ENCODE results near the gene EIF2A.
"Not testable (repeated sequence)": the region's sequence is repeated elsewhere in the genome, so short reads cannot be mapped to it uniquely, and the experiment has no call there.

Gene EIF2A

DNA sequence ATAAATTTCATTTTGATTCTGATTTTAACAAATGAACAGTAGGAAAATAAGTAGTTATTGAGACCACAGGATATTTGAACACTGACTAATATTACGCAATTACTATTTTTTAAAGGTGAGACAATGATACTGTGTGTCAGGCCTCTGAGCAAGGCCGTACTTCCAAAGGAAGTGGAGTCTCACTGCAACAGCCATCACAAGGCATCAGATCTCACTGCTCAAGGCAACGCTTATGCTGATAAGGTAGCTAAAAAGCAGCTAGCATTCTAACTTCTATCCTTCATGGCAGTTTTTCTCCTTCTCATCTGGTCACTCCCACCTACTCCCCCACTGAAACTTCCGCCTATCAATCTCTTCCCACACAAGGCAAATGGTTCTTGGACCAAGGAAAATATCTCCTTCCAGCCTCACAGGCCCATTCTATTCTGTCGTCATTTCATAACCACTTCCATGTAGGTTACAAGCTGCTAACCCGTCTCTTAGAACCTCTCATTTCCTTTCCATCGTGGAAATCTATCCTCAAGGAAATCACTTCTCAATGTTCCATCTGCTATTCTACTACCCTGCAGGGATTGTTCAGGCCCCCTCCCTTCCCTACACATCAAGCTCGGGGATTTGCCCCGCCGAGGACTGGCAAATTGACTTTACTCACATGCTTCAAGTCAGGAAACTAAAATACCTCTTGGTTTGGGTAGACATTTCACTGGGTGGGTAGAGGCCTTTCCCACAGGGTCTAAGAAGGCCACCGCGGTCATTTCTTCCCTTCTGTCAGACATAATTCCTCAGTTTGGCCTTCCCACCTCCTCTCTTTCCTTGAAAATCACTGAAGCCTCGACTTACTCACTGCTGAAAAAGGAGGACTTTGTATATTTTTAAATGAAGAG is 54.3 kb downstream of the EIF2A start:
- H3K36me3 Mint-ChIP-seq; H3K27me3 Mint-ChIP-seq; ATAC-seq (ENCODE audit: low read depth); DNase-seq (ENCODE audit: low spot score in 2 of 2); H3K9me3 Mint-ChIP-seq: not testable (repeated sequence)
- H3K27ac Mint-ChIP-seq = peak overlapping the region; percentile 97
- peaks cover 33% of the 10 kb centered on the region for H3K4me1 Mint-ChIP-seq
- H3K4me3 Mint-ChIP-seq = peak overlapping the region; percentile 78

DNA sequence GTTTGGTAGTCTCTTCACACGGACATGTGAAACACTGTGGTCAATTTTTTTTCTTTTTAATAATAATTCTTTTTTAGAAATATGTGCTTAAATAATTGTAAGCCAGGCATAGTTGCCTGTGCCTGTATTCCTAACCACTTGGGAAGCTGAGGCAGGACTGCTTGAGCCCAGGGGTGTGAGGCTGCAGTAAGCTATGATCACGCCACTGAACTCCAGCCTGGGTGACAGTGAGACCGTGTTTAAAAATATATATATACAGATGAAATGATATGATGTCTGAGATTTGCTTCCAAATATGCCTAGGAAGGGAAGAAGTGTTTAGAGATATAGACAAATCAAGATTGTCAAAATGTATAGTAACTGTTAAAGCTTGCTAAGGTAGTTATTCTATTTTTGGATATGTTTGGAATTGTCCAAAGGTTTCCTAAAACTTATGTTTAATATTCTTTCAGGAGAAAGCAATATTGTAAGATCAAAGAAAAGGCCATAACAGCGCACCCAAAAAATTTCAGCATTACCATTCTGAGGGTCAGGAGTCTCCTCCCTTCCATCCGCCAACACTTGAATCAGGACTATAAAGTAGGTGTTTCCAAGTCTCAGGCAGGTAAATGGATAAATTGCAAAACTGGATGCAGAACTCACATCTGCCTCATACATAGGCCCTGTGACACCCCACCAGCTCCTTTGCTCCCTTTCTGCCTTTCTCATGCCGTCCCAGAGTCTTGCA is 56.0 kb downstream of the EIF2A start:
- Mint-ChIP-seq H3K4me1 (peaks cover 40% of the 10 kb centered on the region), H3K27me3 (no peaks in the 10 kb centered on the region), H3K36me3 (peaks cover 4% of the 10 kb centered on the region), H3K9me3 (no peaks in the 10 kb centered on the region), H3K4me3 (peak overlapping the region; percentile 90), H3K27ac (peak overlapping the region; percentile 97)
- ATAC-seq (ENCODE audit: low read depth) (no peak), DNase-seq (ENCODE audit: low spot score in 2 of 2) (no peak)

DNA sequence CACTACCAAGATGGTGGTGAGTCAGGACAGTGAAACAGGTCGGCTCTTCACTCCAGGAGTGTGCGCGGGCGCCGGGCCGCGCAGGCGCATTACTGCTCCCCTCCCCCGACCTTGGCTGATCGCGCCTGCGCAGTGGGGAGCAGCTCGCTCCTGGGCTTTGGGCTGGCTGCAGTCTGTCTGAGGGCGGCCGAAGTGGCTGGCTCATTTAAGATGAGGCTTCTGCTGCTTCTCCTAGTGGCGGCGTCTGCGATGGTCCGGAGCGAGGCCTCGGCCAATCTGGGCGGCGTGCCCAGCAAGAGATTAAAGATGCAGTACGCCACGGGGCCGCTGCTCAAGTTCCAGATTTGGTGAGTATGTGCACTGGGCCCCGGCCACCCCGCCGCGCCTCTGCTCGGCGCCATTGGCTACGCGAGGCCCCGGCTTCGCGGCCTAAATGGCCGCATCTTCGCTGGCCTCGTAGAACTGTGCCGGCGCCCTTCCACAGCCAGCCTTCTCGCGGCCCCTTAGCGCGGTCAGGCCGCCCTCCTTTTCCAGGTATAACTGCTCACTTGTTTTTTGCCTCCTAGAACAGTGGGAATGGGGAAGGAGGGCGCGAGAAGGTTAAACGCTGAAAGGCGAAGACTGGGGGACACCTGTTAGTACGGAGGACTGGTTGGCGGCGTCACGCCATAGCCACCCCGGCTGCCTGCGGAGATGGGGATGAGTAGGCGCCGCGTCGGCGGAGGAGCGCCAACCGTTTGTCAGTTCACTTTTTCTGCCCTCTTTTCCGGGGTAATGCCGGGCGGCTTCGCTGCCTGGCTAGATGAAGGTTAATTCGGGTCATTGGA is 56.8 kb downstream of the EIF2A start, which contains the start of gene SELENOT:
Gene SELENOT, plus strand, starts transcription at position 169 of the 827 bp plus-strand sequence. Its CDS starts 42 bp downstream, at position 211.
- ATAC-seq (ENCODE audit: low read depth) (peak; percentile 74), DNase-seq (ENCODE audit: low spot score in 2 of 2) (peak; percentile 91 to 96)
- H3K4me1 Mint-ChIP-seq = peaks cover 45% of the 10 kb centered on the region
- H3K36me3 Mint-ChIP-seq = peaks cover 7% of the 10 kb centered on the region
- no peaks in the 10 kb centered on the region for H3K9me3 Mint-ChIP-seq
- H3K27me3 Mint-ChIP-seq = no peaks in the 10 kb centered on the region
- peak within 1 kb of the TSS; percentile 97 for H3K27ac Mint-ChIP-seq
- H3K4me3 Mint-ChIP-seq = peak within 1 kb of the TSS; percentile 90

DNA sequence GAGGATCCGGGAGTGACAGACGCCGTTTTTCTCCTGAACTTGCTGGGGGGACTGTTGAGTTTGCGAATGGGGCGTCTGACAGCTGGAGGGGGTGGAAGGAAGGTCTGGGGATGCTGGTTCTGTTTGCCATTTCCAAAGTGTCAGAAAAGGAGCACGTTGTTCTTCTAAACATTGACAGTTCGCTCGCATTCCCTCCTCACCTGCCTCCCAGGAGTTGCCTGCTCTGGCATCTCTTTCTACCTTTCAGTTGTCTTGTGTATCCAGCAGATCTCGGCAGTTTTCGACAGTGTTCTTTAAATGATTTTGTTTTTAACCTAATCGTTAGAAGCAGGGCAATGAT is 57.4 kb downstream of the EIF2A start:
- Mint-ChIP-seq H3K27ac (peak overlapping the region; percentile 97), H3K4me1 (peaks cover 49% of the 10 kb centered on the region), H3K9me3 (no peaks in the 10 kb centered on the region), H3K36me3 (peaks cover 9% of the 10 kb centered on the region), H3K4me3 (peak overlapping the region; percentile 90), H3K27me3 (no peaks in the 10 kb centered on the region)
- DNase-seq (ENCODE audit: low spot score in 2 of 2) (no peak), ATAC-seq (ENCODE audit: low read depth) (no peak)

DNA sequence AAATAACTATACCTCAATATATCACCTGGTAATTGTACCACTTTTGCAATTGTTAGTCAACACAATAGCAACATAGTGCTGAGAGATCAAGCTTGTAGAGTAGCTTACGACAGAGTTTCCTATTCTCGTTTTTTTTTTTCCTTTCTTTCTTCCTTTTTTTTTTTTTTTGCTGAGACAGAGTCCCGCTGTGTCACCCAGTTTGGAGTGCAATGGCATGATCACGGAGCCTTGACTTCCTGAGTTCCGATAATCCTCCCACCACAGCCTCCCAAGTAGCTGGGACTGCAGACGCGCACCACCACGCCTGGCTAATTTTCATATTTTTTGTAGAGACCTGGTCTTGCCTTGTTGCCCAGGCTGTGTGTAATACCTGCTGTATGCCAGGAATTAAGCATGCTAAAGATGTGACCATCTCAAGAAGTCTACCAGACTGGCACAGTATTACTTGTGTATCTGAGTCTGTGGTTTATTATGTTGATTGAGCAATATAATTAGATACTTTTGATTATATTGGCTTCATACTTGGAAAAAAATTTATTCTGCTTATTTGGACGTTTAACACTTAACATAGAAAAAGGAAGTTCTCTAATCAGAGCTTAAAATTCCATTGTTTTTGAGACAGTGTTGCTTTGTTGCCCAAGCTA is 59.5 kb downstream of the EIF2A start:
- no peaks in the 10 kb centered on the region for H3K9me3 Mint-ChIP-seq
- H3K36me3 Mint-ChIP-seq = peaks cover 14% of the 10 kb centered on the region
- no peaks in the 10 kb centered on the region for H3K27me3 Mint-ChIP-seq
- H3K4me1 Mint-ChIP-seq = peaks cover 50% of the 10 kb centered on the region
- peak overlapping the region; percentile 79 for H3K4me3 Mint-ChIP-seq
- no peak for ATAC-seq (ENCODE audit: low read depth)
- H3K27ac Mint-ChIP-seq = peak overlapping the region; percentile 67
- no peak for DNase-seq (ENCODE audit: low spot score in 2 of 2)

DNA sequence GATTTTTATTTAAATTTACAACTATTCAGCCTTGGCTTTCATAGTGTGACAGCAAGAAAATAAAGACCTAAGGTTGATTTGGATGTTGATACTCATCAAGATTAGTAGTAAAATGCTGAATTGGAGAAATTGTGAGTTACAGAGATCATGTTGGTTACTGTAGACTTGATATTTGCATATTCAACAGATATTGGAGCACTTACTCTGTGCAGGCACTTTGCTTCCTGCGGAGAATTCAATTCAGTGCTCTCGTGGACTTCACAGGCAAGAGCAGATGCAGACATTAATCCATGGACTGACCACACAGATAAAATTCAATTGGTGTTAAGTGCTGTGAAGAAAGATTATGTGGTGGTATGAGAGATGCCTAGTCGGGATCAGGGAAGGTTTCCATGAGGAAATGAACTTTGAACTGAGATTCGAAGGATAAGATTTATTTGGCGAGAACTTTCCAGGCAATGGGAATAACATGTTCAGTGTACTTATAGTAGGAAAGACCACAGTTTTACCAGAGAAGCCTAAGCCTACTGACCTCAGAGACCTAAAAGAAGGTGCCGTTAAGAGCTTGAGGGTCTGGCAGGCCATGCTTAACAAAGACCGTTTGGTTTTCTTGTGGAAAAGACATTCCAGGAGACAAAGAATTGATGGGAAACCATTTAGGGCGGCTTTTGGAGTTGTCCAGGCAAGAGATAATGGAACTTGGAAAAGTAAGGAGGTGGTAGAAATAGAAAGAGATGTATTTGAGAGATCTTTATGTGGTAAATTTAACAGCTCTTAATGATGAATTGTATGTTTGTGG is 60.9 kb downstream of the EIF2A start:
- Mint-ChIP-seq H3K4me3 (peak overlapping the region; percentile 77), H3K4me1 (peaks cover 42% of the 10 kb centered on the region), H3K36me3 (peaks cover 16% of the 10 kb centered on the region), H3K27ac (peak overlapping the region; percentile 78), H3K9me3 (no peaks in the 10 kb centered on the region), H3K27me3 (no peaks in the 10 kb centered on the region)
- ATAC-seq (ENCODE audit: low read depth) (no peak), DNase-seq (ENCODE audit: low spot score in 2 of 2) (no peak)

DNA sequence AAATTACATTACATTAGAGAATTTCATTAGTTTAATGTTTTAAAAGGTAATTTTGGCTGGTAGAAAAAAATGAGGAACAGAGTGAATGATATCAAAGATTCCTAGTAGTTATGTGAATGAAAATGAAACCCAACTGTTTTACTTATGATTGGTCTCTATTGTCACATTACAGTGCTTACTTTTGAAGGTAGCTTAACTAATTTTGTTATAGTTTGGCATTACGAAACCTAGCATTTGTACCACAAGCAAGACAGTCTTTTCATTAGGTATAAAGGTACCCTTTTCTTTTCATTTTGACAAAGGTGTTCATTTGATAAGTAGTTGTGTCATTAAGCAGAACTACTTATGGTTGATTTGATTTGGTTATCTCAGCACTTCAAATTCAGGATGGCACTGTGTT is 63.4 kb downstream of the EIF2A start:
- ATAC-seq (ENCODE audit: low read depth) (no peak), DNase-seq (ENCODE audit: low spot score in 2 of 2) (no peak)
- Mint-ChIP-seq H3K27ac (peak overlapping the region; percentile 48), H3K4me3 (no peak overlapping the region), H3K27me3 (no peaks in the 10 kb centered on the region), H3K9me3 (no peaks in the 10 kb centered on the region), H3K36me3 (peaks cover 26% of the 10 kb centered on the region), H3K4me1 (peaks cover 48% of the 10 kb centered on the region)

DNA sequence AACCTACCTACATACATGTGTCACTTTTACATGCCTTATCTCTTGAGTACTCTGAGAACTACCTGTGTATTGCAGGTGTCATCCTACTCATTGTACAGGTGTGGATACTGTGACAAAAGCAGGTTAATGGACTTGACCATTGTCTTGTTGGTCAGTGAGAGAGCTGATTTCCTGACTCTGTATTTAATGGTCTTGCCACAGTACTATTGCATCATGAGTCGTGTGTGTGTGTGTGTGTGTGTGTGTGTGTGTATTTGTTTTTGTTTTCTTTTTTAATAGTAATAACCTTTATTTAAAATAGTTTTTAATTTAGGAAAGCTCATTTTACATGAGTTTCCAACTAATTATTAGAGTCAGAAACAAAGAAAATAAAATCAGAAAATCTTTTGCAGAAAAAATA is 64.2 kb downstream of the EIF2A start:
- no peak for ATAC-seq (ENCODE audit: low read depth)
- Mint-ChIP-seq H3K27me3 (no peaks in the 10 kb centered on the region), H3K36me3 (peaks cover 28% of the 10 kb centered on the region), H3K4me1 (peaks cover 44% of the 10 kb centered on the region), H3K4me3 (no peak overlapping the region), H3K9me3 (no peaks in the 10 kb centered on the region), H3K27ac (peak overlapping the region; percentile 48)
- no peak for DNase-seq (ENCODE audit: low spot score in 2 of 2)

DNA sequence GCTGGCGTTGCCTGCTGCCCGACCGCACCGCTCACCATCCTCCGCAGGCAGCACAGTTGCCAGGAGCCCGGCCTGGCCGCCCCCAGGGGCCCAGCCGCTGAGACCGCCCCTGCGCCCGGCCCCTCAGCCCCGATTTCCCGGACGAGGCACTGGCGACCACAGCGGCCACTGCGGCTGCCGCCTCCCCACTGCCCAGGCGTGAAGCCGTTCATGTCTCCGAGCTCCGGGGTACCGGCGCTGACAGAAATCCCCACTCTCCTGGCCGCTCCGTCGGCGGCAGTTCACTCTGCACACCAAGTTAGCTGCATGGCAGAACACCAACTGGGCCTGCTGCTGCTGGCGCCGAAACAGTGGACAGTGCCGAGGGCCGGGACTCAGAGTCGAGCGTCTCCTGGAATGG is 65.1 kb downstream of the EIF2A start:
- Mint-ChIP-seq H3K4me3 (no peak overlapping the region), H3K27ac (no peak overlapping the region), H3K36me3 (peaks cover 28% of the 10 kb centered on the region), H3K27me3 (no peaks in the 10 kb centered on the region), H3K4me1 (peaks cover 37% of the 10 kb centered on the region), H3K9me3 (no peaks in the 10 kb centered on the region)
- ATAC-seq (ENCODE audit: low read depth) (no peak), DNase-seq (ENCODE audit: low spot score in 2 of 2) (no peak)

DNA sequence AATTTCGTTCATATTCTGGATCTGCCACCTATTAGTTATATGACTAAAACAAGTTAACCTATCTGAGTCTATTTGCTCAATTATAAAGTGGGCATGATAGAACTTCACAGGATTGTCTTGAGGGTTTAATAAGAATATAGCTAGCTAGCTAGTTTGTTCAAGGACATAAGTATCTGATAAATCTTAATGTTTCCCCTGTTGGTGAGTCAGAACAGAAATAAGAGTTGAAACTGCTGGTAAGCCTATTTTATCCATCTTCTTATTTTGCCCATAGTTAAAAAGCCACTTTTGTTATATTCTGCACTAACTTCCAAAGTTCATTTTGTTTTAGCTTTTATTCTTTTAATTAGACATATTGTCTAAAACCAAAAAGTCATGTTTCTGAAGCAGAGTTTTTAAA is 65.9 kb downstream of the EIF2A start:
- H3K4me1 Mint-ChIP-seq = peaks cover 36% of the 10 kb centered on the region
- no peak overlapping the region for H3K27ac Mint-ChIP-seq
- ATAC-seq (ENCODE audit: low read depth) = no peak
- H3K27me3 Mint-ChIP-seq = no peaks in the 10 kb centered on the region
- H3K9me3 Mint-ChIP-seq = no peaks in the 10 kb centered on the region
- peaks cover 25% of the 10 kb centered on the region for H3K36me3 Mint-ChIP-seq
- no peak for DNase-seq (ENCODE audit: low spot score in 2 of 2)
- H3K4me3 Mint-ChIP-seq = no peak overlapping the region

DNA sequence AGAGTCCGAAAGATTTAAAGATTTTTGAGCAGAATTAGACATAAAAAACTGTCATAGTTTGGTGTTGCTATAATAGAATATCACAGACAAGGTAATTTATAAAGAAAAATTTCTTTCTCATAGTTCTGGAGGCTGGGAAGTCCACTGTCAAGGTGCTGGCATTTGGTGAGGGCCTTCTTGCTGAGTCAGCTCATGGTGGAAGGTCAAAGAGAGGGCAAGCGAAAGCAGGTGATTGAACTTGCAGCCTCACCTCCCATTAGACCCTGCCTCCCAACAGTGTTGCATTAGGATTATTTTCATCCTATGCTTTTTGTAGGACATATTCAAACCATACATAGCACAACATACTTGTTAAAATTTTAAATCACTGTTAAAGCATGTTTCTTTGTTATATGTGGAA is 66.4 kb downstream of the EIF2A start:
- Mint-ChIP-seq H3K9me3 (no peaks in the 10 kb centered on the region), H3K36me3 (peaks cover 21% of the 10 kb centered on the region), H3K27me3 (no peaks in the 10 kb centered on the region), H3K27ac (peak overlapping the region; percentile 74), H3K4me3 (no peak overlapping the region), H3K4me1 (peaks cover 32% of the 10 kb centered on the region)
- ATAC-seq (ENCODE audit: low read depth) (no peak), DNase-seq (ENCODE audit: low spot score in 2 of 2) (no peak)

DNA sequence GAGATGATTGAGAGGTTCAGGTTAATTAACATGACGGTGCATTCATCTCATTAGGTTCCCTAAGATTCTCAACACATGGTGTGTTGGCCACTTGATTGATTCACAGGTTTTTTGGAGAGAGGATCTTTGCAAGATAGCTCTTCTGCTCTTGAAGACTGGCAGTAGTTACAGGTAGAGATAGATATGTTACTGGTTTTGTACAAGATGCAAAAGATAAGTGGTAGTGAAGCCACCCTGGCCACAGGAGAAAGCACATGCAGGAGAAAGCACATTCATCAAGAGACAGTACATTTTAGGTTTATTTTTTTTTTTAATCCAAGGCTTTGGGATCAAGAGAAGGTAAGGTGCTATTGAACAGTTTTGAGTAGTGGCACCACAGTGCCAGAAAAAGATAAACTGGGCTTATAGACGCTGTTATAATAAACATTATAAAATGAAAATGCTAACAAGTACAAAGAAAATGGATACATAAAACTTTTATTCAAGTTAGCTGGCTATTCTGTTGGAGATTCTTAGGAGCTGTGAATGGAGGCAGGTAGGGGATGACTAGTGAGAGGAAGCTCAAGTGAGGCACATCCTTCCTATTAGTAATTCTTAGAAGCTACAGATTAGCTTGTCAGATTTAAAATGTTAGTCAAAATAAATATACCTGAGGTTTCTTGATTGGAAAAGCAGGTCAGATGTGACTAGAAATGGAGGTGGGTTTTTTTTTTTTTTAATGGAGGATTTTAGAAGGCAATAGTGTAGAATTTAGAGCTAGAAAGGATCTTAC is 67.3 kb downstream of the EIF2A start:
- H3K27ac Mint-ChIP-seq = peak overlapping the region; percentile 74
- DNase-seq (ENCODE audit: low spot score in 2 of 2) = no peak
- H3K4me1 Mint-ChIP-seq = peaks cover 29% of the 10 kb centered on the region
- H3K4me3 Mint-ChIP-seq = no peak overlapping the region
- H3K9me3 Mint-ChIP-seq = no peaks in the 10 kb centered on the region
- H3K27me3 Mint-ChIP-seq = no peaks in the 10 kb centered on the region
- no peak for ATAC-seq (ENCODE audit: low read depth)
- peaks cover 23% of the 10 kb centered on the region for H3K36me3 Mint-ChIP-seq

Measured in memory B cell (primary cell).